GM18951 (cell line): Measurements from ENCODE around the gene REEP6.

Source experiments
- POLR2A ChIP-seq: IDR thresholded peaks from 4 replicates; pipeline ENCODE4 v1.6.1; 2011; ENCODE audit warnings: mild to moderate bottlenecking; ENCODE audit not compliant: insufficient read length, insufficient read depth; ENCODE audit errors: extremely low read depth
- in situ Hi-C: fragments of 300-500 bp; cut with MboI; formaldehyde crosslinking; loops from one replicate; pipeline ENCODE4 v1.12.0; 2022; ENCODE audit warnings: low sequenced_read_pairs, mixed read lengths, inconsistent platforms; ENCODE audit not compliant: unreplicated experiment

The REEP6 gene

GRCh38 chr19:1540365-1540925 lies 49.5 kb downstream of the REEP6 start:
- no peak for TF ChIP-seq POLR2A

More at GRCh38 chr19:1540365-1540925, 49.5 kb downstream of the REEP6 start:
- in situ Hi-C loops, result loop anchor here (25.0 kb wide), 1 partner anchor 247 kb away; no protein-coding TSS in a partner anchor
